Measurements from ENCODE around the gene RANBP9. TPM values are rescaled to one million over a fixed set of nuclear protein-coding genes. Genes with fewer than 3 reads are reported as not detected.

RANBP9 gene
- total and polyA plus RNA-seq, 2 of the 13 experiments (the other 11 are each of a cell fraction or from before 2014, with no cell fraction given) = 26.6 to 30.6 TPM

- TF ChIP-seq CREB1 (IDR thresholded peaks at IDR 0.05) (peak; percentile 57; the same call in 1 of the 2 replicates), CREB1 (CRISPR knock-in tag; IDR thresholded peaks at IDR 0.05) (peak; percentile 66; the same call in 1 of the 2 replicates), ZNF382 (CRISPR knock-in tag; IDR thresholded peaks at IDR 0.05; ENCODE audit: borderline replicate concordance) (no peak), CCDC6 (CRISPR knock-in tag; IDR thresholded peaks at IDR 0.05) (no peak), NKX3-1 (CRISPR knock-in tag; IDR thresholded peaks at IDR 0.05) (no peak), SMYD3 (CRISPR knock-in tag; IDR thresholded peaks at IDR 0.05) (no peak), CREBL2 (CRISPR knock-in tag; IDR thresholded peaks at IDR 0.05; ENCODE audit: borderline replicate concordance) (no peak), ZFP37 (CRISPR knock-in tag; IDR thresholded peaks at IDR 0.05; ENCODE audit: borderline replicate concordance) (no peak), ZNF749 (CRISPR knock-in tag; IDR thresholded peaks at IDR 0.05; ENCODE audit: borderline replicate concordance) (no peak), ZNF282 (IDR thresholded peaks at IDR 0.05; ENCODE audit: partially characterized antibody) (no peak)
- TF ChIP-seq, protein P1, sequence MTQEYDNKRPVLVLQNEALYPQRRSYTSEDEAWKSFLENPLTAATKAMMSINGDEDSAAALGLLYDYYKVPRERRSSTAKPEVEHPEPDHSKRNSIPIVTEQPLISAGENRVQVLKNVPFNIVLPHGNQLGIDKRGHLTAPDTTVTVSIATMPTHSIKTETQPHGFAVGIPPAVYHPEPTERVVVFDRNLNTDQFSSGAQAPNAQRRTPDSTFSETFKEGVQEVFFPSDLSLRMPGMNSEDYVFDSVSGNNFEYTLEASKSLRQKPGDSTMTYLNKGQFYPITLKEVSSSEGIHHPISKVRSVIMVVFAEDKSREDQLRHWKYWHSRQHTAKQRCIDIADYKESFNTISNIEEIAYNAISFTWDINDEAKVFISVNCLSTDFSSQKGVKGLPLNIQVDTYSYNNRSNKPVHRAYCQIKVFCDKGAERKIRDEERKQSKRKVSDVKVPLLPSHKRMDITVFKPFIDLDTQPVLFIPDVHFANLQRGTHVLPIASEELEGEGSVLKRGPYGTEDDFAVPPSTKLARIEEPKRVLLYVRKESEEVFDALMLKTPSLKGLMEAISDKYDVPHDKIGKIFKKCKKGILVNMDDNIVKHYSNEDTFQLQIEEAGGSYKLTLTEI (CRISPR knock-in tag; conservative IDR thresholded peaks at IDR 0.05) = no peak
Measured at GRCh38 chr6:13715444-13715883, 3.8 kb upstream of the RANBP9 start (continued).

- Histone ChIP-seq H3K27ac (ENCODE audit: extremely low read length, insufficient read depth, low read length) (peak overlapping the region; percentile 93), H3K36me3 (replicated peaks in 1 of 2; ENCODE audit: control insufficient read depth in 1 of 2, insufficient read depth in 2 of 2, low read length in 2 of 2) (no peaks in the 10 kb centered on the region), H2AFZ (ENCODE audit: low read length) (peak overlapping the region; percentile 34), H4K20me1 (ENCODE audit: insufficient read depth, low read length) (peaks cover 17% of the 10 kb centered on the region), H3K79me2 (ENCODE audit: insufficient read depth, low read length) (peaks cover 34% of the 10 kb centered on the region), H3K9me3 (ENCODE audit: low read length) (no peaks in the 10 kb centered on the region), H3K9ac (ENCODE audit: insufficient read depth, low read depth, low read length) (peak overlapping the region; percentile 78), H3K4me3 (replicated peaks in 1 of 3; ENCODE audit: insufficient read depth in 1 of 3, low read depth in 2 of 3, low read length in 3 of 3) (peak overlapping the region; percentile 76 to 88 (median 79)), H3K27me3 (ENCODE audit: control insufficient read depth in 1 of 2, insufficient read depth in 2 of 2, low read length in 2 of 2) (no peaks in the 10 kb centered on the region; a peak in 1 of 5 replicates), H3K4me1 (ENCODE audit: insufficient read depth, low read length) (peaks cover 43% of the 10 kb centered on the region), H3K4me2 (ENCODE audit: low read depth, low read length) (peak overlapping the region; percentile 77)
- CTCF ChIA-PET (ENCODE audit: low intra/inter-chr PET ratio, low total read pairs) = no interaction called here
- TSS peak; percentile 75 for BruUV-seq (replicated peaks)
- ATAC-seq (no peak), DNase-seq (ENCODE audit: low spot score) (no peak), FAIRE-seq (no peak)
- intact Hi-C loops (cut with micrococcal nuclease; ENCODE audit: unreplicated experiment) = loop anchor here (5.0 kb wide), 2 partner anchors 95 to 100 kb away; partner anchors contain the start of genes MCUR1 and NOL7
- POLR2A ChIA-PET = interaction anchor here (0.6 to 2.9 kb wide), 7 partner anchors 10 to 385 kb away, joined by 3 to 24 read pairs (median 8); partner anchors contain the start of genes NOL7, SIRT5 and TBC1D7
- in situ Hi-C loops (cut with HindIII; ENCODE audit: extremely low pct_ligation_motif_present, low pct_unique_long_range_greater_than_20kb) = no loop called here
- 0 out of 2 replicates have a peak, but pooled peaks have one; percentile 11 for TF ChIP-seq ZNF343 (CRISPR knock-in tag; IDR thresholded peaks at IDR 0.05)
- TF ChIP-seq ZNF652 (CRISPR knock-in tag; IDR thresholded peaks at IDR 0.05; ENCODE audit: borderline replicate concordance, low read depth) = no peak
- TF ChIP-seq MAFK (conservative IDR thresholded peaks at IDR 0.05 in 1 of 2, IDR thresholded peaks at IDR 0.05 in 1 of 2; ENCODE audit: low read length in 2 of 2) = peak in 1 of 2 experiments; percentile 34; a peak in 1 of 4 replicates
- TF ChIP-seq MAFF (IDR thresholded peaks at IDR 0.05; ENCODE audit: low read depth, low read length) = peak; percentile 51; the same call in 1 of the 2 replicates
- TF ChIP-seq SALL1 (CRISPR knock-in tag; IDR thresholded peaks at IDR 0.05) = no peak
- TF ChIP-seq ZNF792 (CRISPR knock-in tag; IDR thresholded peaks at IDR 0.05) = no peak
- no peak for TF ChIP-seq HOXA7 (CRISPR knock-in tag; IDR thresholded peaks at IDR 0.05)
- TF ChIP-seq ZNF264 (CRISPR knock-in tag; IDR thresholded peaks at IDR 0.05) = 0 out of 2 replicates have a peak, but pooled peaks have one; percentile 13
- 0 out of 2 replicates have a peak, but pooled peaks have one; percentile 1 for TF ChIP-seq NFATC3 (CRISPR knock-in tag; IDR thresholded peaks at IDR 0.05)
- 0 out of 2 replicates have a peak, but pooled peaks have one; percentile 4 for TF ChIP-seq NFIC (IDR thresholded peaks at IDR 0.05; ENCODE audit: low read length)
- 3% methylated on average over 4 of the region's 4 CpGs for WGBS (ENCODE audit: low lambda C conversion rate)
Measured at GRCh38 chr6:13712599-13712898, 914 bp upstream of the RANBP9 start.
